NCI-H2081 (cell line): Measurements from ENCODE around the gene SH3BP4.

Source experiments
- DNase-seq, 2 experiments: peaks; one replicate each; lab custom pipeline; 2025; lab: John Stamatoyannopoulos, UW

Gene SH3BP4

DNA sequence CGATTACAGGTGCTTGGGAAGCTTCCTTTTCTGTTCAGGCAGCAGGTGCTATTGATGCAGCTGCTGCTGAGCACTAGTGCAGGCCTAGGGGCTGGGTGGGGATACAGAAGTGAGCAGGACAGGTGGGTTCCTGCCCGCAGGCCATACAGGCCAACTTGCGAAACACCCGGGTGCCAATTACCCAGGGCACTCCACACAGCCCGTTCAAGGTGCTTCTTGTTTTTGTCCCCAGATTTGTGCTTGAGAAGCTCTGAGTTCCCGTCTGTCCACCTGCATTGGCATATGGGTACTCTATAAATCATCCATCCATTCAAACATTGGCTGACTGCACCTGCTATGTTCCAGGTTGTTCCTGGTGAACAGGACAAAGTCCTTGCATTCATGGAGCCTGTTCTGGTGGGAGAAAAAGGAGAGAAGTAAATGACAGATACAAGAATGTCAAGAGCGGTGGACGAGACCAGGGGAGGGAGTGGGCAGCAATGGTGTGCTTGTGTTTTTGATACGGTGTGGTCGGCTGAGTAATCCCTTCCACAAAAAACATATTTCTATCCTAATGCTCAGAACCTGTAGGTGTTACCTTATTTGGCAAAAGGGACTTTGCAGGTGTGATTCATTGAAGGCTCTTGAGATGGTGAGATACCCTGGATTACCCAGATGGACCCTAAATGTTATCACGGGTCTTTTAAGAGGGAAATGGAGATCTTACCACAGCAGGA lies 31.4 kb downstream of the SH3BP4 start:
- peak; percentile 67 to 92 for DNase-seq

DNA sequence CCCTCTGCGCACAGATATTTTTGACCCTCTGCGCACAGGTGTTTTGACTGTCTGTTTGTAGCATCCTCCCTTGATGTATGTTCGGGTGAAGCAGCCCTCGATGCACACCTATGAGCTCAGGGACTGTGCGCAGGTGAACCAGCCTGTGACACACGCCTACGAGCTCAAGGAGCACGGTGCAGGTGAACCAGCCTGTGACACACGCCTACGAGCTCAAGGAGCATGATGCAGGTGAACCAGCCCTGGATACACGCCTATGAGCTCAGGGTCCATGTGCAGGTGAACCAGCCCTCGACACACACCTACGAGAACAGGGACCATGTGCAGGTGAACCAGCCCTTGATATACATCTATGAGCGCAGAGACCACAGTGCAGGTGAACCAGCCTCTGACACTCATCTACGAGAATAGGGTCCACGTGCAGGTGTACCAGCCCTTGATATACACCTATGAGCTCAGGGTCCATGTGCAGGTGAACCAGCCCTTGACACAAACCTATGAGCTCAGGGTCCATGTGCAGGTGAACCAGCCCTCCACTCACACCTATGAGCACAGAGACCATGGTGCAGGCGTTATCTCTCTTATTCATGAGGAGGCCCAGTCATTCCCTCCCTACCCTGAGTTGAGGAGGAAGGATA lies 33.9 kb downstream of the SH3BP4 start:
- no peak for DNase-seq

DNA sequence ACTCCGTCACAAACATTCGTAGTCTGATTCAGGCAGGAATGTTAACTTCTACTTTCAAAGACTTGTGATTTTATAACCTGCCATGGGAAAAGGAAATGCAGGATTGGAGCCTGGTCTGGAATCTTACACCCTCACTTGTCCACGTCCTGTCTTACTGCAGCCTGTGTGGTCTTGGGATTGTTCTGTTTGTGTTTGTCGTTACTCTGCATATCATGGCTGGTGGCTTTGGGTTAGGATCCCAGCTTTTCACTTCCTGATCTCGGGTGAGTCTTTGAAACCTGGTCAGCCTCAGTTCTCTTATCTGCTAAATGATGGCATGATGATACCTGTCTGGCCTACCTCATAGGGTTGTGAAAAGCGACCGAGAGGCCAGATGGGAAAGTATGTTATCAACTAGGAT lies 34.6 kb downstream of the SH3BP4 start:
- DNase-seq: no peak

DNA sequence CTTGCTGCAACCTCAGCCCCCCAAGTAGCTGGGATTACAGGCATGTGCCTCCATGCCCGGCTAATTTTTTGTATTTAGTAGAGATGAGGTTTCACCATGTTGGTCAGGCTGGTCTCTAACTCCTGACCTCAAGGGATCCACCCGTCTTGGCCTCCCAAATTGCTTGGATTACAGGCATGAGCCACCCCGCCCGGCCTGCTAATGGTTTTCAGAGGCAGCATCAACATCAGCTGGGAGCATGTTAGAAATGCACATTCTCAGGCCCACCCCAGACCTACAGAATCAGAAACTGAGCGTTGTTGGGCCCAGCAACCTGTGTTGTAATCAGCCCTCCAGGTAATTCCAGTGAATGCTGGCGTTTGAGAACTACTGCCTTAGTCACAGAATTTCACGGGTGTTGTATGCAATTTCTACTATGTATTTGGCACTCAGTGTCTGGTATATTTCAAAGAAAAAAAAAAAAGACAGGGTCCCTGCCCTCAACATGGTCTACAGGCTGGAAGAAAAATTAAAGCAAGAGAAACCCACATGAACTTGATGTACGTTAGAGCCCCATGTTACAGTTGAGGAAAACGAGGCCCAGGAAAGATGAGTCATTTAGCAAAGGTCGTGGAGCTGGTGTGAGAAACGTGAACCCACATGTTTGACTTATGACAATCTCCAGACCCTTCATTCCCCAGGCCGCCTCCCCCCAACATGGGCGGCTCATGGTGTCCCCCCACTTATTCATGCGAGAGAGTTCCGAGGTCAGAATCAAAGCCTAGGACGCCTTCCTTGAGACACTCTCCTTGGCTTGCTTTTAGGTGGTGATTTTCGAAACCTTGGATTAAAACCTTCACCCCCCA lies 35.3 kb downstream of the SH3BP4 start:
- DNase-seq: no peak

DNA sequence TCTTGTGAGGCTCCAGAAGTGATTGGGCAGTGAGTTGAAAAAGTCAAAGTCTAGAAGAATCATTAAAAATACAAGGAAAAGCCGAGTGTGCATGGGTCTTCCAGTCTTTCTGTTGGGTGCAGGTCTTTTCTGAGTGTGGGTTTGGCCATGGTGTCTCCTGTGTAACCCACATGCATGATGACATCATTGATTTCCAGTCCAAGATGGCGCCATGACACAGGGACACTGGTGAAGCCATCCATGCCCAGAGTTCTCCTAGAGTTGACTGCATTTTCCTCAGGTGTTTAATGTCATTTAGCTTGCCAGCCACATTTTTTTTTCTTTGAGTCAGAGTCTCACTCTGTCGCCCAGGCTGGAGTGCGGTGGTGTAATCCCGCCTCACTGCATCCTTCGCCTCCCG lies 35.9 kb downstream of the SH3BP4 start:
- no peak for DNase-seq

DNA sequence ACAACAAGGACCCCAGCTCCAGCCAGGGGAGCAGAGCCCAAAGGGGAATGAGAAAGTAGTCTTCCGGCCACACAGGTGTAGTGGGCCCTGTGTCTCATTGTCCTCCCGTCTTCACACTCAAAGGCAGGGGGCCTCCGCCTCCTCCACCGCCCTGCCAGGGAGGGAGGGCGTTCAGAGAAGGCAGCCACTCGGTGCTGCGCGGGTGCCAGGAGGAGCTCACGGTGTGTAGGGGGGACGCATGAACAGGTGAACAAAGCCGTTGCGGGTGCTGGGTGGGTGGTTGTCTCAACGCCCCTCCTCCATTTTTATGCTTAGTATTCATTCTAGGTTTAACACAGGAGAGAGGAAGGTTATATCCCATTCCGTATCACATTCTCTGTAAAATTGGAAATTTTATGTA lies 36.7 kb downstream of the SH3BP4 start:
- DNase-seq: no peak

DNA sequence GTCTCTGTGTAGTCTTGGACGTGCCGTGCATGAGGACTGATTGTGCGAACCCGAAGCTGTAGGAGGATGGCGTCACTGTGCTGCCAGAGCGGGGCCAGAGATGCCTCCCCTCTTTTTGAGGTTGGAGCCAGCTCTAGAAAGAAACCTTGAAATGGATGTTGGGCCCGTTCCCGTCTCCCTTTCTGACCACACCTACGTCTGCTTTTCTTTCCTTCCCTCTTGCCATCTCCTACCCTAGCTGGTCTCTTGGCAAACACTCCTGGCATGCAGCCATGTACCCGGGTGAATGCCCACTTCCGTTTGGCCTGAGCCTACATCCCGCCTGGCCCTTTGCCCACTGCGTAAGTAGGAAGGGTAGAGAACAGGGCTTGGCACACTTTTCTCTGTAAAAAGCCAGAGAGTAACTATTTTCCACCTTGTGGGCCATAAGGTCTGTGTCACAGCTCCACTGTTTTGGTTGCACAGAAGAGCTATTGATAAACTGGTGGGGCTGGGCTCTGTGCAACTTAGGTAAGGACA lies 37.4 kb downstream of the SH3BP4 start:
- DNase-seq: peak; percentile 80 to 90

DNA sequence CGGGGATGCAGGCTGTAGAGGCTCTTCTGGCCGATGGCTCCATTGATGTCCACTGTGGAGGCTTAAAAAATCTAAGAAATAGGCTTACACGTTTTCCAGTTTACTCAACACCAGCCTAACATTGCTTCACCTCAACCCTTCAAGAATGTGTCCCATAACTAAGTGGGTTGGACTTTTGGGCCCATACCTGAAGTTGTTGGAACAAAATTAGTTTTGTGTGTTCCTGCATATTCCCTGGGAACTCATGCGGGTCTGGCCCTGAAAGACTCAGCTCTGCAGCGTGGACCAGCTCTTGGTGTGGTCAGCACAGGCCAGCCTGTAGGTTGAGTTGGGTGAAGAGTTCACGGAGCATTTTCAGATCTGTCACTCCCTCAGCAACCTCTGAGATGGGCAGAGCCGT lies 38.5 kb downstream of the SH3BP4 start:
- DNase-seq: no peak

DNA sequence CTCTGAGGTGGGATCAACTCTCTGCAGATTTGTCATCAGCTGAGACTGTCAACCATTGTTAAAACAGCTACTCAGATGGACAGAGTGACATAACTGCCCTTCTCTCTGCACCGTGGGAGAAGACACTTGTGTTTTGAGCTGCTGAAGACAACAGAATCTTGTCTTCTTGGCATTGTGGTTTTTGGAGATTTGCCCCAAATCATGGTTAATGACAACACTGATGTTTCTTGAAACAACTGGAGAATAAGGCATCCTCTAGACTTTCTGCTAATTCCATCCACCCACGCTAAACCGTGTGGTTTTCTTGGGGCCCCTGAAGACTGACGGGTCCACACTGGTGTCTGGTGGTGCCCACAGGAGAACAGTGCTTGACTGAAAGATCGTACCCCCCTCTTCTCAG lies 39.5 kb downstream of the SH3BP4 start:
- no peak for DNase-seq

DNA sequence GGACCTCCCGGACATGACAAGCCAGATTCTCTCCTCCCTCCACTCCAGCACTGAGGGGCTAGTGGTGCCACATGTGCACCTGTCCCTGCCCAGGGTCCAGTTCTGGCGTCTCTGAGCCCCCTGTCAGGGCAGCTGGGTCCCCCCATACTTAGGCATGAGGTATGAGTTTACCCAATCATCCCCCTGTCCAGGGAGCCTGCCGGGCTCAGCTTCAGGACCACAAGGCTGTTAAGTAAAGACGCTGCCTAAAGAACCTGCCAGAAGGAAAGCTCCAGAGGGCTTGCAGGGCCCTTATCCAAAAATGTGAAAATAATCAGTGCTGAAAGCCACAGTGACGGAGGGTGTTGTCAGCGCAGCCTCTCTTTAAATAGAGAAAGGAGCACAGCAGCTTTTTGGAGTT lies 40.0 kb downstream of the SH3BP4 start:
- no peak for DNase-seq

DNA sequence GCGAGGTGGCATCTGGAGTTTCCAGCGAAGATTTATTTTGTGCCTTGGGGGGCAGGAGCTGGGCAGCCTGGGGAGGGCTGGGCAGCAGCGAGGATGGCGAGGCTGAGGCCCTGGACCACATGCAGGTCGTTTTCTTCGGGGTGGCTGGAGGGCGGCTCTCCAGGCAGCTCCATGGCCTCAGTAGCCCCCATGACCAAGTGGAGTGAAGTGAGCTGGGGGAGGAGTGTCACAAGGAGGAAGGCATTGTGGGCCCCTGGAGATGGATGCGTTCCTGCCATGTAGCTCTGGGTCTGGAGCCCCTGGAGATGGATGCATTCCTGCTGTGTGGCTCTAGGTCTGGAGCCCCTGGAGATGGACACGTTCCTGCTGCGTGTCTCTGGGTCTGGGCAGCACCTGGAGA lies 40.4 kb downstream of the SH3BP4 start:
- DNase-seq: no peak

DNA sequence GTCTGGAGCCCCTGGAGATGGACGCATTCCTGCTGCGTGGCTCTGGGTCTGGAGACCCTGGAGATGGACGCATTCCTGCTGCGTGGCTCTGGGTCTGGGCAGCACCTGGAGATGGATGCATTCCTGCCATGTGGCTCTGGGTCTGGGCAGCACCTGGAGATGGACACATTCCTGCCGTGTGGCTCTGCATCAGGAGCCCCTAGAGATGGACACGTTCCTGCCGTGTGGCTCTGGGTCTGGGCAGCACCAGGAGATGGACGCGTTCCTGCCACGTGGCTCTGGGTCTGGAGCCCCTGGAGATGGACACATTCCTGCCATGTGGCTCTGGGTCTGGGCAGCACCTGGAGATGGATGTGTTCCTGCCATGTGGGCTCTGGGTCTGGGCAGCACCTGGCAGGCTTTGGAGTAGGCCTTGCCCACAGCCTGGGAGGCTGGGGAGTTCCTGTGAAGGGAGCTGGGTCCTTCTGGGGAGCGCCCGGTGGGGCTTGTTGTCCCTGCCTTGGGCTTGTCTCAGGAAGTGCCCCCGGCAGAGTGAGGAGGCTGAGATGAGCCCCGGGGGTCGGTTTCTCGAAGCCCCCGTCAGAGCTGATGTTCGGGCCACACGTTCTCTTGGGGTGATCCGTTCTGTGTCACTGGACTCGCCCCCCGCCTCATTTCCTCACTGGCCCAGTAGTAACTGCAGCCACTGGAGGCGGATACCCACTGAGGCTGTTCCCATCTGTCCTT lies 41.0 kb downstream of the SH3BP4 start:
- no peak for DNase-seq

DNA sequence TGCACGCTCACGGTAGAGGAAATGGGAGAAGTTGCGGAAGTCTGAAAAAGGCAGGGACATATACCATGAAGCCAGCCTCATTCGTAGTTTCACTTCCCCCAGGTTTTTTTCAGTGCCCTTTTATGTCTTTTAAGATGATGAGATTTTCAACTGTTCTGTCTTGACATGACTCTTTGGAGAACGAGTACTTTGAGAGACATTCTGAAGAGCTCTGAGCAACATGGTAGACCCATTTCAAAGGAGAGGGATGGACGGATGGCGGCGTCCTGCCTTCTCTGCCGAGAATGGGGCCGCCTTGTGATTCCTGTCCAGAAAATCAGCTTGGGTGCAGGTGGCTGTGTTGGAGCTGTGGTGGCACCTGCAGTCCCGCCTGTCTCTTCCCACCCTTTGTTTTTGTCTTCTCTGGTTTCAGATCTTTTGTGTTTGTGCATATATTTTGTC lies 41.7 kb downstream of the SH3BP4 start:
- peak in 1 of 2 experiments; percentile 24 for DNase-seq

DNA sequence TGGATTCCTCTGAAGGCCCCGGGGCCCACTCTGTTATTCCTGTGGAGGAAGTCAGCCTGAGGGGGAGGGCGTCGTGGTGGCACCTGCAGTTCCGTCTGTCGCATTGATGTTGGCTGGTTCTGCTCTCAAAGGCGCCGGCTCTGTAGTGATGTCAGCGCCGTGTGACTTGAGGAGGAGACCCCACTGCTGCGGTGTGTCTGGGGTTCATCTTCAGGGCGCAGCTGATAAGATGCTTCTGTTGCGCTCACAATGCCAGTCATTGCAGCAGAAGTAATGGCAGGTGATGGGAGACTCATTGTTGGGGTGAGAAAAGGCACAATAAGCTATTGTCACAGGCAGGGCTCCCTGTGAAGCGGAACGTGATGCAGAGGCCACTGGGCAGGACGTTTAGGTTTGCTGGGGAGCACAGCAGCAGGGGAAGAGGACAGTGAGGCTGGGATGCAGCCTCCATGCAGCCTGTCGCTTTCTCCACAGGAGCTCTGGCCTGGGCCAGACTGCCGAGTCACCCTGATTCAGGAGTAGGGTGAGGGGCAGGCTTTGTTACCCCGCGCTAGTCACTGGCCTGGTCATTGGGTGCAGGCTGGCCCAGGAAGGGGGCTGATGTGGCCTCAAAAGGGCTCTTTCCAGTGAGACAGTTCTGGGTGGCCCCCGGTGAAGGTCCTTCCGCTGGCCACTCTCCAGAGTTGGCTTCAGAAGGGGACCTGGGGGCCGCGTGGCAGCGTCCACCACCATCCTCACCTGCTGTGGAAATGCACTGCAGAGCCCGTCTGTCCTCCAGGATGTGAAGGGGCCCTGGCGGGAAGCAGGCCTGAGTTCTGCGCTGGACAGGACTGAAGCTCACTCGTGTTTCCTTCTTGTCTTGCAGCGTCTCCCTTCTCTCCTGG lies 42.9 kb downstream of the SH3BP4 start:
- DNase-seq: peak in 1 of 2 experiments; percentile 14

DNA sequence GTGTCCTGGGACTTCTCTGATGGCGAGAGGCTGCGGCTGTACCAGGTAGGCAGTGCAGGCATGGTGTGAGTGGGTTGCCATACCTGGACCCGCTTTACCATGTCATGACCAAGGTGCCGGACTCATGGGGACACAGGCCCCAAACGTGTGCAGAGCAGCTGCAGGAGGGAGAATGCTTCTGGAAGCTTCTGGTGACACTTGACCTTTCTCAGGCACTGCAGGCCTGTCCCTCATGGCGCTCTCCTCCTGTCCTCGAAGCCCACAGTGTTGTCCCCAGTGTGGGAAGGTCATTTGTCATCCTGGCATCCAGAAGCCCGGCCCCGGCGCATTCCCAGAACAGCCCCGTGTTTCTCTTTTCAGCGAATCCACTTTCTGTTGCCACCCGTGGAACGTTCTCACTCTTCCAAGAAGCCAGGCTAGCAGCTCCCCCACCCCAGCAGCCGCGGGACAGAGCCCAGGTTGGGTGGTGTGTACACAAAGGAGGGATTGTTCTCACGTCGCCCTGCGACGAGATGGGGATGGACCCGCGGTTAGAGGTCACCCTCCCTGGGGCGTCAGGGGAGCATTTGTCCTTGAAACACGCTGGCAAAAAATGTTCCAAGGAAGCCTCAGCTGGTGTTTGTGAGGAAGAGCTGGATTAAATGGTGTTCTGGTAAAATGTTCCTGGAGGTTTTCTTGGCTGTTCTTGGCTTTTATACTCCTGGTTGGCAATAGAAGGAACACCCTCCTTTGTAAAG lies 43.7 kb downstream of the SH3BP4 start:
- no peak for DNase-seq

DNA sequence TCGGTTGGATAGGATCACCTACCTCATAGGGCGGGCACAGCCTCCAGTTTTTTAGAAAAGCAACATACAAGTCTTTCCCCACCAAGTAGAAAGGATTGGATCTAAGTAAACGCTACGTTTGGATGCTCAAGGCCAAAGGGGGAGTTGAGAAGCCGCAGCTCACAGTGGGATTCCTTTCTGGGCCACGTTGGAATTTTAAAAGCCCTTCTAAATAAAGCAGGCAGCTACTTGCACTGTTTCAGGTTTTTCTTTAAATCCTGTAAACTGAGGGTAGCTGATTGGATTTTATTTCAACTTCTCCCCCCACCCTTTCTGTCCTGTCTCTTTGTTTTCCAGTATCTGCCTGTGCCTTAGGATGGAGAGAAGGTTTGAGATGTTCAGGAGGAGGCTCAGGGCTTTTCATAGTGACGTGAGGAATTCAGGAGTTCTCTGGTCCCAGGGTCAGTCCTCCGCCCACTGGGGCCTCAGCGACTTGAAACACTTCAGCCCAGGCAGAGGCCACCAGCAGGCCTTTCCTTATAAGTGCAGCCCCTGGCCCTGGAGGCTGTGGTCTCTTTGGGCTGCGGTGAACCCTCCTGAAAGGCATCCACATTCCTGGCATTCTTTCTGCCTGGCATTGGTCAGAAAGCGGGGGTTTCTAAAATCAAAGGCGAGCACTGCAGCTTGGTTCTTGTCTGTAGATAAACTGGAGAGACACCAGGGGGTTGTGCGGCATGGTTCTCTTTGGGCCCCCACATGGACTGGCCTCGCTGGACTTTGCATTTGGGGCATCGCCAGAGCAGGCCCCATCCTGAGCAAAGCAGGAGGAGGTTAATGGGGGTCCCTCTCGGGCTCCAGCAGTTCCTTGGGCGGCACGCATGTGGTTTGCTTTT lies 44.5 kb downstream of the SH3BP4 start:
- no peak for DNase-seq

DNA sequence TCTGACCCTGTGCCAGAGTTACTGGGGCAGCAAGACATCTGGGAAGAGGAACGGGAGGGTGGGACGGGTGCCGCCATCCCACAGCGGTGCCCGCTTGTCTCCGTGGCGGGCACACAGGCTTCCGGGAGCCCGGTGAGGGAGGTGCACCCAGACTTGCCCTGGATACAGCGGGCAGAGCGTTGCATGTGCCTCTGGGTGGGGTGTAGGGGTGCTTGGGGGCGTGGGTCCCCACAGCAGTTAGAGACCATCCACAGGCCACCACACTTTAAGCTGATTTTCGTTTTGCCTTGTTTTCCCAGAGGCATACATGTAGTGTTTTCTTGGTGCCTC lies 45.1 kb downstream of the SH3BP4 start:
- no peak for DNase-seq

DNA sequence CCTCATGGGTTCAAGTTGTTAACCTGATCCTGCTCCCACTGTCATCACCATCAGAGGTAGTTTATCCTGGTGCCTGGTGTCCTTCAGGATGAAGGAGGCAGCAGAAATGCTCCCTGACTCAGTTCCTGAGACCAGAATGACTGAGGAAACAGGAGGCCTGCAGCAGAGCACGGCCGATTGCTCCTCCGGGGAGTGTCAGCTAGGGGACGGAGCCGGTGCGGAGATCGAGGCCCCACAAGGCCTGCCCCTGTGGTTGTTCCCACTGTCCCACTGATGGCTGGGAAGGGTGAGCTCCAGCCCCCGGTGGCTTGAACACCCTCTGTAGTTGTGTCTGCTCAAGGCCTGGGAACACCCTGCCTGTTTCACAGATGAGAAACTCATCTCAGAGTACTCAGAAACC lies 45.6 kb downstream of the SH3BP4 start:
- no peak for DNase-seq

DNA sequence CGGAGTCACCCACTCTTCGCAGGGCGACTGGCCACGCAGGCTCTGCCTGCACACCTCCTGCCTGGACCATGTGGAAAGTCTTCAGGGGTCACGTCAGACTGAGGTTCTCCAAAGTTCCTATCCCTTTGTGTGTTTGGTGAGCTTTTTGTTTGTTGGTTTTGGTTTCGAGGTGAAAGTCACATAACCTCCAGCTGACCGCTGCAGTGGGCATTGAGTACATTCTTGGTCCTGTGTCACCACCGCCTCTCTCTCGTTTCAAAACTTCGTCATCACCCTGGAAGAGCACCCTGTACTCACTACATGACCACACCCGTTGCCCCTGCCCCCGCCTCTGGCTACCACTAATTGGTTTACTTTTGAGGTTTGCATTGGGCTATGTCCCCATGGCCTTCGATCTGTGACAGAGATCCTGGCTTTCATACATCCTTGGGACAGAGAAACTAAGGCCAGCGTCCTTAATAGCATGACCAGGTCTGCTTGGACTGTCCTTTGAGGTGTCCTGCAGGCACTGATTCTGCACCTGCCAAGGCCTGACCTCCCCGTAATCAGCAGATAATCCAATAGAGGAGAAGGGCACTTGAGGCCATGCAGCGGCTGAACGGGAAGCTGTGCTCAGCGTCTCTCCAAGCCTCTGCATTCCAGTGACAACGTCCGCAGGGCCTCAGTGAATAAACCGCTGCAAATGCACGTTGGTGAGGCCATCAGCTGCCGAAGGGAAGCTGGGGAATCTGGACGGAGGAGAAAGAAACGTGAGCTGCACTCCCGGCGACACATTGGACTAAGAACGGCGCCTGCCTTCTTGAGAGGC lies 46.8 kb downstream of the SH3BP4 start:
- no peak for DNase-seq
